ENCODE results near the gene OR6C4.

DNA sequence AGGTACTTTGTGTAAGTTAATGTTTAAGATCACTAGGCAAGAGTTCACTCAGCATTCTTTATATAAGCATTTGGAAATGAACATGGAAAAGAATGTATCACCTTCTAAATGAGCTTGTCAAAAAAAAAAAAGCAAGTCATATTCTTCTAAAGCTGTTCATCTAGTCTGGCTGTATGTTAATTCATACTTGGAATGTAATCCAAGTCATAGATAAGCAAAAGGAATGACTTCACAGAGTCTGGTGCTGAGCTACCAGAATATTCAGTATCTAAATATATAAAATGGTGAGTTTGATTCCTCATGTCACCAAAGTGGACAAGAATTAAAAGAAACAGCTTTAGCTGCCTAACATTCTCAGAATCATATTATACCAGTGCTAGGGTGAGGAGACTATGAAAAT is 4.9 kb downstream of the OR6C4 start:
- TF ChIP-seq, protein P1, sequence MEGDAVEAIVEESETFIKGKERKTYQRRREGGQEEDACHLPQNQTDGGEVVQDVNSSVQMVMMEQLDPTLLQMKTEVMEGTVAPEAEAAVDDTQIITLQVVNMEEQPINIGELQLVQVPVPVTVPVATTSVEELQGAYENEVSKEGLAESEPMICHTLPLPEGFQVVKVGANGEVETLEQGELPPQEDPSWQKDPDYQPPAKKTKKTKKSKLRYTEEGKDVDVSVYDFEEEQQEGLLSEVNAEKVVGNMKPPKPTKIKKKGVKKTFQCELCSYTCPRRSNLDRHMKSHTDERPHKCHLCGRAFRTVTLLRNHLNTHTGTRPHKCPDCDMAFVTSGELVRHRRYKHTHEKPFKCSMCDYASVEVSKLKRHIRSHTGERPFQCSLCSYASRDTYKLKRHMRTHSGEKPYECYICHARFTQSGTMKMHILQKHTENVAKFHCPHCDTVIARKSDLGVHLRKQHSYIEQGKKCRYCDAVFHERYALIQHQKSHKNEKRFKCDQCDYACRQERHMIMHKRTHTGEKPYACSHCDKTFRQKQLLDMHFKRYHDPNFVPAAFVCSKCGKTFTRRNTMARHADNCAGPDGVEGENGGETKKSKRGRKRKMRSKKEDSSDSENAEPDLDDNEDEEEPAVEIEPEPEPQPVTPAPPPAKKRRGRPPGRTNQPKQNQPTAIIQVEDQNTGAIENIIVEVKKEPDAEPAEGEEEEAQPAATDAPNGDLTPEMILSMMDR (IDR thresholded peaks at IDR 0.05 in 2 of 3, conservative IDR thresholded peaks at IDR 0.05 in 1 of 3; ENCODE audit: borderline replicate concordance in 1 of 3, insufficient read depth in 1 of 3, low read depth in 2 of 3, low read length in 2 of 3): no peak
- TF ChIP-seq REST (IDR thresholded peaks at IDR 0.05; ENCODE audit: low read depth): no peak
- no peak for TF ChIP-seq POLR2AphosphoS5 (IDR thresholded peaks at IDR 0.05; ENCODE audit: low read depth, low read length)
- TF ChIP-seq EZH2 (IDR thresholded peaks at IDR 0.05): no peak
- no peak for TF ChIP-seq EZH2phosphoT487 (IDR thresholded peaks at IDR 0.05; ENCODE audit: borderline replicate concordance)
- no peak for TF ChIP-seq ZNF274 (IDR thresholded peaks at IDR 0.05; ENCODE audit: low read depth, low read length)
- no peak for TF ChIP-seq POLR2A (IDR thresholded peaks at IDR 0.05; ENCODE audit: borderline replicate concordance, extremely low read depth, insufficient read depth, insufficient read length)
- TF ChIP-seq SP1 (IDR thresholded peaks at IDR 0.05; ENCODE audit: low read depth): no peak
- TF ChIP-seq CEBPB (IDR thresholded peaks at IDR 0.05; ENCODE audit: low read depth): no peak
- no peak for TF ChIP-seq CBX3 (IDR thresholded peaks at IDR 0.05; ENCODE audit: low read depth)
- TF ChIP-seq RAD21 (IDR thresholded peaks at IDR 0.05; ENCODE audit: low read depth): no peak
